ENCODE measurements around the gene PAQR4. TPM values are rescaled to one million over a fixed set of nuclear protein-coding genes. Genes with fewer than 3 reads are reported as not detected.

Gene PAQR4
- total and polyA plus RNA-seq, 4 donors, result 4.0 to 21.3 (median 13.1) TPM

GRCh38 chr16:2971985-2972784 lies 3.0 kb downstream of the PAQR4 start:
- TF ChIP-seq CTCF (IDR thresholded peaks at IDR 0.05; ENCODE audit: control extremely low read depth, extremely low read depth), result no peak
- 81 to 86% methylated on average over 15 of the region's 15 CpGs for WGBS, 2 donors
- H3K4me3 ChIP-seq, result no peak overlapping the region
- peaks cover 0 to 43% (median 3%) of the 10 kb centered on the region in 5 donors for H3K4me1 ChIP-seq (ENCODE audit: control insufficient read depth in 5 of 5, insufficient read depth in 5 of 5, low read length in 5 of 5)
- H3K27ac ChIP-seq (ENCODE audit: low read depth in 1 of 2, low read length in 1 of 2), result no peak overlapping the region
- no peaks in the 10 kb centered on the region for H3K9me3 ChIP-seq (ENCODE audit: control insufficient read depth in 4 of 4, insufficient read depth in 3 of 4, low read length in 3 of 4)
- peaks cover 4 to 11% (median 6%) of the 10 kb centered on the region in 3 donors for H3K27me3 ChIP-seq (ENCODE audit: control insufficient read depth in 3 of 3, insufficient read depth in 3 of 3, low read length in 2 of 3)
- no peaks in the 10 kb centered on the region for H3K36me3 ChIP-seq (ENCODE audit: control insufficient read depth in 4 of 4, insufficient read depth in 4 of 4, low read length in 4 of 4)
- ATAC-seq (ENCODE audit: insufficient read depth, low FRiP score), result no peak
- DNase-seq, result no peak
- H3K9ac ChIP-seq (ENCODE audit: insufficient read depth in 1 of 2, low read length in 2 of 2), result no peak overlapping the region

GRCh38 chr16:2973093-2973492 lies 3.9 kb downstream of the PAQR4 start:
- DNase-seq (peak; percentile 87 to 94 (median 89)), ATAC-seq (ENCODE audit: insufficient read depth, low FRiP score) (no peak)

GRCh38 chr16:2973605-2974318 lies 4.6 kb downstream of the PAQR4 start:
- Histone ChIP-seq H3K27me3 (ENCODE audit: control insufficient read depth in 3 of 3, insufficient read depth in 3 of 3, low read length in 2 of 3) (no peaks in the 10 kb centered on the region), H3K4me3 (no peak overlapping the region), H3K36me3 (ENCODE audit: control insufficient read depth in 4 of 4, insufficient read depth in 4 of 4, low read length in 4 of 4) (no peaks in the 10 kb centered on the region), H3K9me3 (ENCODE audit: control insufficient read depth in 4 of 4, insufficient read depth in 3 of 4, low read length in 3 of 4) (no peaks in the 10 kb centered on the region), H3K9ac (ENCODE audit: insufficient read depth in 1 of 2, low read length in 2 of 2) (no peak overlapping the region), H3K4me1 (ENCODE audit: control insufficient read depth in 5 of 5, insufficient read depth in 5 of 5, low read length in 5 of 5) (peaks cover 0 to 40% (median 8%) of the 10 kb centered on the region in 5 donors), H3K27ac (ENCODE audit: low read depth in 1 of 2, low read length in 1 of 2) (no peak overlapping the region)
- WGBS, 2 donors, result 91 to 95% methylated on average over 17 of the region's 17 CpGs
- DNase-seq (no peak), ATAC-seq (ENCODE audit: insufficient read depth, low FRiP score) (no peak)
- no peak for TF ChIP-seq CTCF (IDR thresholded peaks at IDR 0.05; ENCODE audit: control extremely low read depth, extremely low read depth)

More at GRCh38 chr16:2973093-2973492, 3.9 kb downstream of the PAQR4 start:
- Histone ChIP-seq H3K27ac (ENCODE audit: low read depth in 1 of 2, low read length in 1 of 2) (no peak overlapping the region), H3K9me3 (ENCODE audit: control insufficient read depth in 4 of 4, insufficient read depth in 3 of 4, low read length in 3 of 4) (no peaks in the 10 kb centered on the region), H3K9ac (ENCODE audit: insufficient read depth in 1 of 2, low read length in 2 of 2) (no peak overlapping the region), H3K36me3 (ENCODE audit: control insufficient read depth in 4 of 4, insufficient read depth in 4 of 4, low read length in 4 of 4) (no peaks in the 10 kb centered on the region), H3K4me1 (ENCODE audit: control insufficient read depth in 5 of 5, insufficient read depth in 5 of 5, low read length in 5 of 5) (peaks cover 0 to 43% (median 10%) of the 10 kb centered on the region in 5 donors), H3K4me3 (no peak overlapping the region), H3K27me3 (ENCODE audit: control insufficient read depth in 3 of 3, insufficient read depth in 3 of 3, low read length in 2 of 3) (peaks cover 0 to 5% (median 3%) of the 10 kb centered on the region in 3 donors)
- no peak for TF ChIP-seq CTCF (IDR thresholded peaks at IDR 0.05; ENCODE audit: control extremely low read depth, extremely low read depth)
- WGBS, 2 donors, result 87 to 92% methylated on average over 5 of the region's 5 CpGs
